Stimulated activated CD8-positive, alpha-beta memory T cell treated with anti-CD3 and anti-CD28 coated beads, Interleukin-15, amount 100 ng/mL, for 48 hours (primary cell): ENCODE results near the gene MARCKSL1.
"Not testable (repeated sequence)": the region's sequence is repeated elsewhere in the genome, so short reads cannot be mapped to it uniquely, and the experiment has no call there.

ENCODE experiments used
- DNase-seq, 2 donors: peaks; one replicate each; pipeline ENCODE4 v3.0.0-alpha.2; 2020; ENCODE audit warnings: low read depth in 2 of 2

Gene MARCKSL1

GRCh38 chr1:32335790-32336590 lies at the start of gene MARCKSL1:
Gene MARCKSL1 (minus strand): TSS chr1:32336233. CDS start chr1:32336033, 200 bp downstream.
- peak; percentile 70 to 71 for DNase-seq

DNA sequence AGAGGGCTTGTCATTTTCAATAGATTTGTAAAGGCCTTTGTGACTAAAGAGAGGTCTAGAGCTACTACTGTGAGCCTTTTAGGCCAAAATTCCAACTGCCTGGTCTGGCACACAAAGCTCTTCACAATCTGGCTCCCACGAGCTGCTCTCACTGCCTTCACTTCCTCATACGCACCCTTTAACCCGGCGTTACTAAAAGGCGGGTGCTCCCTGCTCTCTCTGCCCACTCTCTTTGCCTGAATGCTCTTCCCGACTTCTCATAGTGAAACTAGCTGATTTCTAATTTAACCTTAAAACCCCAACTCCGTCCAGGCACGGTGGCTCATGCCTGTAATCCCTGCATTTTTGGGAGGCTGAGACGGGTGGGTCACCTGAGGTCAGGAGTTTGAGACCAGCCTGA lies 44.0 kb upstream of the MARCKSL1 start:
- DNase-seq, result no peak

DNA sequence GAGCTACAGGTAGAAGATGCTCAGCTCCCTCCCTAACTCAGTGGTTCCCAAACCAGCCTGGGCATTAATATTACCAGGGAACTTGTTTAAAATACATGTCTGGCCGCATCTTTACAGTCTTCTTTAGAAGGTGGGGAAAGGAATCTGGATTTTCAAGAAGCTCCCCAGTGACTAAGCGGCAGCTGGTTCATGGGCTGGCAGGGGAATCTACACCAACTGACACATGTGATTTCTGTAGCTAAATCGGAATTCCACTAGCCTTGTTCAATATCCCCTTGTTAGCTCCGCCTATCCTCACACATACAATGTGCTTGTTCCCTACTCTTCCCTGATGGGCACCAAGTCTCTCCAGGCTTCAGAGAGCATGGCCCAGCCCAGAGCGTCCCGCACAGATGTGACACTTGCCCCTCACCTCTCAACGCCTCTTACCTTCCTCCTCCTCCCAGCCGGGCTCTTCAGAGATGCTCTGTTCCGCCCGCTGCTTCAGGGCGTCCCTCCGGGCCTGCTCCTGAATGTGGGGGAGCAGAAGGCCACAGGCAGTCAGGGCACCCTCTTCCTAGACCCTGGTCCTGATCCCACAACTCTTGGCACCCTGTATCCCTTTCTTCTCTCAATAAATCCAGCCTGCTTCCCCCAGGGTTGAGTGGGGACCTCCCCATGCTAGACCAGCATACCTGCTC lies 41.6 kb upstream of the MARCKSL1 start:
- DNase-seq, result no peak

GRCh38 chr1:32376199-32376598 lies 40.2 kb upstream of the MARCKSL1 start:
- no peak for DNase-seq

DNA sequence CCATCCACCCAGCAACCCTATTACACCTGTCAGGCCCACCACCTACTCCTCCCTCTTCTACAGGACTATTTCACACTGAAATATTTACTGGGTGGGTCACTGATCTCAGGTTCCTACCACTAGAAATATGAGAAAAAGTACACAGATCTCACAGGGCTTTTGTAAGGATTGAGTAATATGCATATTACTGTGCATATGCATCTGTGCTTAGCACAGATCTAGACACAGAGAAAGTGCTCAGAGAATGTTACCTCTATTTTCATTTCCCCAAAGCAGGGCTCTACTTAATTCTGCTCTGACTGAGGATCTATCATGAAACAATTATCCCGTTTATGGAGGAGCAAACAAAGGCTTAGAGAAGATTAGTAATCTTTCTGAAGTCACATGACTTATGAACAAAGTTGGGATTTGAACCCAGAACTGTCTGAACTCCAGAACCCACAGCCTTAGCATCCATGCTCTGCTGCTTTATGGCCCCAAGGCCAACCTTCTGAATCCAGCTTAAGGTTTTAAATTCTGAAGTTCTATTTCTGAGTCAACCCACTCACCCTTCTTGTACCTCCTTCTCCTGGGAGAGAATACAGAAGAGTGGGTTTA lies 38.1 kb upstream of the MARCKSL1 start:
- no peak for DNase-seq

- DNase-seq, result no peak
Observed at GRCh38 chr1:32372149-32372756, 36.2 kb upstream of the MARCKSL1 start.

- DNase-seq, result no peak
Observed at GRCh38 chr1:32367912-32368635, 32.0 kb upstream of the MARCKSL1 start.

DNA sequence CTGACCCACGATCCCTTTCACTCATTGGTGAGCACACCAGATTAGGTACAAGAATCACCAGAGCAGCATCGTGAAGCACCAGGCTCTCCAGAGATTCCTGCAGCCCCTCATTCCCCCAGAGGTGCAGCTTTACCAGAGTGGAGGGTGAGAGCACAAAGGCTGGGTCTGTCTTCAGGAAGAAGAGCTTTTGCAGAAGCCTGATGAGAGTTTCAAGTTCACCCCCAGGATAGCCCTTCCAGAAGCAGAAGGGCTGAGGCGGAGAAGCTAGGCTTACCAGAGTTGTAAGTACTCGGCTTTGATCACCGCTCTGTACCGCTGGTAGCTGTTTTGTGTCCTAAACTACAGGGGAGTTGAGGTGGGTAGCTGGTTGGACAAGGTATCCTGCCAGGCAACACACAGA lies 29.4 kb upstream of the MARCKSL1 start:
- DNase-seq, result no peak

GRCh38 chr1:32364836-32365235 lies 28.8 kb upstream of the MARCKSL1 start:
- DNase-seq, result no peak

DNA sequence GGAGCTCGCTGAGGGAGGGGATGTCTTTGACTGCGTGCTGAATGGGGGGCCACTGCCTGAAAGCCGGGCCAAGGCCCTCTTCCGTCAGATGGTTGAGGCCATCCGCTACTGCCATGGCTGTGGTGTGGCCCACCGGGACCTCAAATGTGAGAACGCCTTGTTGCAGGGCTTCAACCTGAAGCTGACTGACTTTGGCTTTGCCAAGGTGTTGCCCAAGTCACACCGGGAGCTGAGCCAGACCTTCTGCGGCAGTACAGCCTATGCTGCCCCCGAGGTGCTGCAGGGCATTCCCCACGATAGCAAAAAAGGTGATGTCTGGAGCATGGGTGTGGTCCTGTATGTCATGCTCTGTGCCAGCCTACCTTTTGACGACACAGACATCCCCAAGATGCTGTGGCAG lies 27.7 kb upstream of the MARCKSL1 start:
- DNase-seq, result no peak

DNA sequence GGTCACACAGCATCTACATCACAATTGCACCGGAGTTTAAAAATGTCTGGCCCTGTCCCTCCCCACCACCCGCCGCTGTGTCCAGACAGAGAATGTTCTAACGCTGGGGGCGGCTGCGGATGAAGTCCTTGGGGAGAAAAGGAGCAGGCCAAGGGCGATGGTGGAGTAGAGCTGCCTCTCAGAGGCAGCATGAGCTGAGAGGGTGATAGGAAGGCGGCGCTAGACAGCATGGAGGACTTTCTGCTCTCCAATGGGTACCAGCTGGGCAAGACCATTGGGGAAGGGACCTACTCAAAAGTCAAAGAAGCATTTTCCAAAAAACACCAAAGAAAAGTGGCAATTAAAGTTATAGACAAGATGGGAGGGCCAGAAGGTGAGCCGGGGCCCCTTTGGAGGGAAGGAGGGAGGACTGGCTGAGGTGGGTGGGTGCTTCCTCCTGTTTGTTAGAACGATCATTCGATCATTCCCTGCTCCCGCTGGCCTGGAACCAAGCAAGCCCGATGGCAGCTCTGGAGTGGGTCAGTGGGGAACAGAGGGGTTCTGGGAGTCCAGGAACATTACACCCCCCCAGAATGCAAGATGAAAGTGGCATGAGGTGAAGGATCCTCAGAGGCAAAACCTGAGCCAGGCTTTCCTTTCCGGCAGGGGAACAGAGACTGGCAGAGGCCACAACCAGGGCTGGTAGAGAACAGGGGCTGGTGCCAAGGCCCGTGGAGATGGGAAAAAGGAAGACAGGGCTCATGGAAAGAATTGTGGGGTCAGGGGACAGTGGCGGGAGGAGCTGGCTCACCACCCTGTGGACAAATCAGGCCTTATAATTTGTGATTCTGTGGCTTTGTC lies 26.7 kb upstream of the MARCKSL1 start, which contains the start of the genes FAM229A and TSSK3:
FAM229A (minus strand) TSS at position 12 of the 840 bp plus-strand sequence. CDS start 394 bp downstream, outside the sequence.
TSSK3 (plus strand) TSS at position 66 of the 840 bp plus-strand sequence; CDS start at position 229, 163 bp downstream.
- DNase-seq, result no peak

DNA sequence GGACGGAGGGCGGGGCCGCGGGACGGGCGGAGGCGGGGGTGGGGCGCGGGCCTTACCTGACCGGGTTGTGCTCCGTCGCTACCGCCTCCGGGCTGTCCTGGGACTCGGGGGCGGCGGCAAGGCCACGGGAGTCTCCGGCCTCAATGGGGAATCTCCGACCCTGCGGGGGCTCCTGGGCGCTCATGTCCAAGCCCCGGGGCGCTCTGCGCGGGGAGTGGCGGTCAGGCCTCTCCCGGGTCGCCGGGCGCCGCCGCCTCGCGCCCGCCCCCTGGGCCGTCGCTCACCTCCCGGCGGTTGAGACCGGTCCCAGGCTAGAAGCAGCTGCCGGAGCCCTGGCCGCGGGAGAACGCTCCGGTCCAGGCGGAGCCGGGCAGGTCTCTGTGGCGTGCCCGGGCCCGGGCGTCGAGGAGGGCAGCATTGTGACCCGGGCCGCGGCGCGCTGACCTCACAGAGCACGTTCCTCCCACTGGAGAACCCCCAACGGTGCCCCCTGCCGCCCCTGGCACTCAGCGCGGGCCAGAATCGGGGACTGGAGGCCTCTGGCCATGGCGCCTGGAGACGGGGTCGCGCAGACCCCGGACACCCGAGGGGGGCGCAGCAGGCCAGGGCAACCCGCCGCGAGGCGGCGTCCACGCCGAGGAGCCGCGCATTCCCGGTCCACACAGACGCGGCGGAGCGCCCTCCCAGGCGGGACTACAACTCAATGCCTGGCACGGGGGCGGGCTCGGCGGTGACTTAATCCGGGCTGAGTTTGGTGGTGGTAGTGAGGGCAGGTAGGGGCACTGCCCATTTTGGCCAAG lies 25.8 kb upstream of the MARCKSL1 start:
- DNase-seq, result no peak

DNA sequence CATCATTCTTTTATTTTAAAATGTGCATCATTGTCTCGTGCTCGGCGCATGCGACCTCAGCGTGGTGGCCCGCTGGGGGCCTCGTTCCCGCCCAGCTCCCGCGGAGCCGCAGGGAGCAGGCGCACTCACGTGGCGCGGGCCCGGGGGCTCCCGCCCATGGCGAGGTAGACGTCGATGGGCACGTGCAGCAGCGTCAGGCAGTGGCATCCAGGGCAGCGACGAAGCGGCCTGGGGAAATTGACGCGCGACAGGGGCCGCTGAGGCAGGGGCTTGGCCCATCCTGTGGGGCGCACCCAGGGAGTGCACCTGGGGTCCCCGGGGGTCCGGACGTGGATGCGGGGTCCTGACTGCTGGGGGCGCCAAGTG lies 25.3 kb upstream of the MARCKSL1 start:
- DNase-seq, result no peak

- DNase-seq, result no peak
Observed at GRCh38 chr1:32358435-32358834, 22.4 kb upstream of the MARCKSL1 start.

DNA sequence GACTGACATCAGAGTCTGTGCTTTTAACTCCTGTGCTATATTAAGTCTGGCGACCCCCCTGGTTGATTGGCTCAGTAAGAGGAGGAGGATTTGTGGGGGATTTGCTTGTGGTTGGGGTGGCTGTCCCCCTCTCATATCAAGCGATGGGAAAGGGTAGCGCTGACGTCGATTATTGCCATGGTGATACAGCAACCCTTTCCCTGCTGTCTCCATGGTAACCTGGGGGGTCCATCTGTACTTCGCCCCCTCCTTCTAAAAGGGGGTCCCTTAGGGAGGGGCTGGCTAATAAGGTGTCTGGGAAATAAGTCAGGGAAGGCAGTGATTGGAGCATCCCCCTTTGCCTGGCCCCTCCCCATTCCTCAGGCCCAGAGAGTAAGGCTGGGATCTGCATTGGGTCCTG lies 21.6 kb upstream of the MARCKSL1 start:
- DNase-seq, result no peak

GRCh38 chr1:32356478-32356877 lies 20.4 kb upstream of the MARCKSL1 start:
- DNase-seq, result no peak

DNA sequence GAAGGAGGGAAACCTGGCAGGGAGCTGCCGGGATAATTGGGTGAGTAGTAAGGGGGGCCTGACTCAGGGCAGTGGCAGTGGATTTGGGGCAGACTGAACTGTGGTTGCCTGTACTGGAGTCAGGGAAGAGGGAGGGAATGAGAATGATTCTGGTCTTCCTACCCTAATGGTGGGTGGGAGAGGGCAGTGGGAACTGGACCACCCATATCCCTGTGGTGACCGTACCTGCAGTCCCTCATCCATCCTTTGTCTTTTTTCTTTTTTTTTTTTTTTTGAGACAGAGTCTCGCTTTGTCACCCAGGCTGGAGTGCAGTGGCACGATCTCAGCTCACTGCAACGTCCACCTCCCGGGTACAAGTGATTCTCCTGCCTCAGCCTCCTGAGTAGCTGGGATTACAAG lies 19.7 kb upstream of the MARCKSL1 start:
- not testable (repeated sequence) for DNase-seq

GRCh38 chr1:32353886-32354570 lies 18.0 kb upstream of the MARCKSL1 start:
- DNase-seq, result no peak

DNA sequence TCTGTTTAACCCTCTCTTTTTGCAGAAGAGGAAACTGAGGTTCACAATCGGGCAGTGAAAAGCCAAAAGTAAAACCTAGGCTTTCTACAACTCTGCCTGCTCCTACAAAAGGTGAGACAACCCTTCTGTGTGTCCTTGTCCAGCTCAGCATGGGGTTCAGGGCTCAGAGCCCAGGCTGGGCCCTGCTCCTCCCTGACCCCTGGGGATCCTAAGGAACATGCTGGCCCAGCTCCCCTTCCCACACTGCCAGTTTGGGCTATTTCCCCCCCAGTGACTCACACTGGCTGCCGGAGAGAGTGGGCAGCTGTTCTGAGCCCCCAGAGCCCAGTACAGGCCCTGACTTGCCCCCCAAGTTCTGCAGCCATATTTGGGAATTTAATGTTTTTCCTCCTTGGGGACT lies 17.4 kb upstream of the MARCKSL1 start:
- no peak for DNase-seq
